Measurements from ENCODE around the gene PARP8. TPM values are rescaled to one million over a fixed set of nuclear protein-coding genes. Genes with fewer than 3 reads are reported as not detected.

Gene PARP8
- total RNA-seq, 1 experiment from 2014 or later = 0.07 TPM

GRCh38 chr5:50846261-50846660, 179.8 kb downstream of the PARP8 start:
- no peaks in the 10 kb centered on the region for H3K4me1 ChIP-seq (ENCODE audit: insufficient read depth, low read length)
- H3K27ac ChIP-seq (ENCODE audit: low read length) = no peak overlapping the region
- H3F3A ChIP-seq (ENCODE audit: low read length, unreplicated experiment) = no peaks in the 10 kb centered on the region
- H4K20me1 ChIP-seq (ENCODE audit: low read length) = no peaks in the 10 kb centered on the region
- no peaks in the 10 kb centered on the region for H3K36me3 ChIP-seq (ENCODE audit: low read depth, low read length)
- ATAC-seq = no peak
- no peak overlapping the region for H2AFZ ChIP-seq (ENCODE audit: low read length)
- H3K79me2 ChIP-seq (ENCODE audit: low read length) = no peaks in the 10 kb centered on the region
- CTCF ChIA-PET = no interaction called here
- H3K4me3 ChIP-seq (ENCODE audit: low read length) = no peak overlapping the region
- no peak for DNase-seq
- H3K9me3 ChIP-seq (ENCODE audit: low read length) = no peaks in the 10 kb centered on the region
- H3K27me3 ChIP-seq (ENCODE audit: low read length) = no peaks in the 10 kb centered on the region
- H3K9me2 ChIP-seq (replicated peaks; ENCODE audit: low read length) = no peaks in the 10 kb centered on the region
- no peak overlapping the region for H3K9ac ChIP-seq (ENCODE audit: low read length)
- BruUV-seq (replicated peaks) = no TSS peak
- TF ChIP-seq CTCF (conservative IDR thresholded peaks at IDR 0.05; ENCODE audit: low read depth, low read length) (no peak), EZH2phosphoT487 (IDR thresholded peaks at IDR 0.05; ENCODE audit: borderline replicate concordance, low read length) (no peak), EZH2 (IDR thresholded peaks at IDR 0.05; ENCODE audit: low read length, unreplicated experiment) (no peak)
- H3K4me2 ChIP-seq (ENCODE audit: low read length) = no peak overlapping the region
- POLR2A ChIA-PET (ENCODE audit: unreplicated experiment) = no interaction called here
- intact Hi-C loops (cut with micrococcal nuclease) = no loop called here

DNA sequence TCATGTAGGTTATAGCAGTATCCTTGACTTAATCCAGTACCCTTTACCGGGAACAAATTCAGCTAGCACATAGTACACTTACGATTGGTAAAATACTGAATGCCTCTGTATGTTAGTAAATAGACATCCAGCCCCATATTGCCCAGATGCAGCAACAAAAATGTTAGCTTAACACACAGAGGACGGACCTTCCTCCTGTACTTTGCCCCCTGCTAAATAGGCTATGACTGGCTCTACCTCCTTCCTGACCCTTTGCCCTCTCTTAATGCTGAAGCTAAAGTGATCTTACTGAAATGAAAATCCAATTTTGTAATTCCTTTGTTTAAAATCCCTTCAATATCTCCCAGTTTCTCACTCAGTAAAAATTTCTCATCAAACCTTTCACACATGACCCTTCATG, 183.1 kb downstream of the PARP8 start:
- Histone ChIP-seq H3K9me3 (ENCODE audit: low read length) (no peaks in the 10 kb centered on the region), H4K20me1 (ENCODE audit: low read length) (no peaks in the 10 kb centered on the region), H3K9ac (ENCODE audit: low read length) (no peak overlapping the region), H3K4me3 (ENCODE audit: low read length) (no peak overlapping the region), H2AFZ (ENCODE audit: low read length) (no peak overlapping the region), H3K4me1 (ENCODE audit: insufficient read depth, low read length) (no peaks in the 10 kb centered on the region), H3K36me3 (ENCODE audit: low read depth, low read length) (no peaks in the 10 kb centered on the region), H3K4me2 (ENCODE audit: low read length) (no peak overlapping the region), H3K9me2 (replicated peaks; ENCODE audit: low read length) (no peaks in the 10 kb centered on the region), H3K27ac (ENCODE audit: low read length) (no peak overlapping the region), H3K27me3 (ENCODE audit: low read length) (no peaks in the 10 kb centered on the region), H3K79me2 (ENCODE audit: low read length) (no peaks in the 10 kb centered on the region), H3F3A (ENCODE audit: low read length, unreplicated experiment) (no peaks in the 10 kb centered on the region)
- ATAC-seq (no peak), DNase-seq (no peak)
- intact Hi-C loops (cut with micrococcal nuclease) = no loop called here
- POLR2A ChIA-PET (ENCODE audit: unreplicated experiment) = no interaction called here
- TF ChIP-seq EZH2 (IDR thresholded peaks at IDR 0.05; ENCODE audit: low read length, unreplicated experiment) = no peak
- TF ChIP-seq EZH2phosphoT487 (IDR thresholded peaks at IDR 0.05; ENCODE audit: borderline replicate concordance, low read length) = no peak
- TF ChIP-seq CTCF (conservative IDR thresholded peaks at IDR 0.05; ENCODE audit: low read depth, low read length) = no peak
- CTCF ChIA-PET = no interaction called here
- no TSS peak for BruUV-seq (replicated peaks)

DNA sequence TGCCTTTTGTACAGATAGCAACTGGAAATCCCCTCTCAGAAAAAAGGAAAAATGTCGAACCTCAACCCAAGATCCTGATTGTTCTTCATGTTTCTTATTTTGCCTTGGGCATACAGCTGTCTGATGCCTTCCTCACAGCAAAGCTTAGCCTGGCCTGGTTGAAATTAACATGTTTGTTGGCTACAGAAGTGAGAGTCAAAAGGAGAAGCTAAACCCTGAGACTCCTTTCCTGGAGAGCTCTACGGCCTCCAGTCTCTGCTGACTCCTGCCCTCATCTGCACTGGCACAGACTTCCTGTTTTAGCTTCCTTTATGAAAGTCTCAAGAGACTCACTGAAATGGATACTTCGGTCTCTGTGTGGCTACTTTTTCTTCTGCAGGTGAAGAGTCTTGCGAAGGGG, 186.7 kb downstream of the PARP8 start:
- Histone ChIP-seq H3K9me2 (replicated peaks; ENCODE audit: low read length) (no peaks in the 10 kb centered on the region), H3K27ac (ENCODE audit: low read length) (no peak overlapping the region), H3K4me3 (ENCODE audit: low read length) (no peak overlapping the region), H3K9ac (ENCODE audit: low read length) (no peak overlapping the region), H2AFZ (ENCODE audit: low read length) (no peak overlapping the region), H4K20me1 (ENCODE audit: low read length) (no peaks in the 10 kb centered on the region), H3K9me3 (ENCODE audit: low read length) (no peaks in the 10 kb centered on the region), H3K27me3 (ENCODE audit: low read length) (no peaks in the 10 kb centered on the region), H3K79me2 (ENCODE audit: low read length) (no peaks in the 10 kb centered on the region), H3K4me2 (ENCODE audit: low read length) (no peak overlapping the region), H3K36me3 (ENCODE audit: low read depth, low read length) (no peaks in the 10 kb centered on the region), H3K4me1 (ENCODE audit: insufficient read depth, low read length) (no peaks in the 10 kb centered on the region), H3F3A (ENCODE audit: low read length, unreplicated experiment) (no peaks in the 10 kb centered on the region)
- ChIA-PET POLR2A (ENCODE audit: unreplicated experiment) (no interaction called here), CTCF (no interaction called here)
- TF ChIP-seq CTCF (conservative IDR thresholded peaks at IDR 0.05; ENCODE audit: low read depth, low read length) = no peak
- no peak for TF ChIP-seq EZH2 (IDR thresholded peaks at IDR 0.05; ENCODE audit: low read length, unreplicated experiment)
- no peak for TF ChIP-seq EZH2phosphoT487 (IDR thresholded peaks at IDR 0.05; ENCODE audit: borderline replicate concordance, low read length)
- no peak for ATAC-seq
- DNase-seq = no peak
- intact Hi-C loops (cut with micrococcal nuclease) = no loop called here
- no TSS peak for BruUV-seq (replicated peaks)

All from PC-3 (cell line).